WI38 (cell line): ENCODE results near the gene MYH11.

Experiments used
- H3K4me3 ChIP-seq: 2 replicates; pipeline ENCODE4 v1.5.1; 2011; ENCODE audit warnings: low read depth, mild to moderate bottlenecking, control low read depth, low read length
- CTCF ChIP-seq: IDR thresholded peaks from 2 replicates; pipeline ENCODE4 v1.5.1; 2012; ENCODE audit warnings: low read depth, mild to moderate bottlenecking, control low read depth, low read length

The MYH11 gene

GRCh38 chr16:15856901-15857698, at the start of gene MYH11:
MYH11 (minus strand) TSS chr16:15857028; CDS start chr16:15838252, 18,776 bp downstream.
- peak within 1 kb of the TSS; percentile 52 for H3K4me3 ChIP-seq
- no peak for TF ChIP-seq CTCF

GRCh38 chr16:15906439-15906838, 49.6 kb upstream of the MYH11 start:
- no peak overlapping the region for H3K4me3 ChIP-seq
- no peak for TF ChIP-seq CTCF

- no peak overlapping the region for H3K4me3 ChIP-seq
- no peak for TF ChIP-seq CTCF
Observed at GRCh38 chr16:15903960-15904359, 47.1 kb upstream of the MYH11 start.

- no peak for TF ChIP-seq CTCF
- no peak overlapping the region for H3K4me3 ChIP-seq
Observed at GRCh38 chr16:15900901-15901500, 44.2 kb upstream of the MYH11 start.

- no peak for TF ChIP-seq CTCF
- no peak overlapping the region for H3K4me3 ChIP-seq
Observed at GRCh38 chr16:15900357-15900756, 43.5 kb upstream of the MYH11 start.

- no peak overlapping the region for H3K4me3 ChIP-seq
- TF ChIP-seq CTCF: no peak
Observed at GRCh38 chr16:15899538-15900100, 42.8 kb upstream of the MYH11 start.

- no peak overlapping the region for H3K4me3 ChIP-seq
- TF ChIP-seq CTCF: no peak
Observed at GRCh38 chr16:15898654-15899053, 41.8 kb upstream of the MYH11 start.
